IMR-90 (cell line): ENCODE measurements around the gene DDR1. TPM values are rescaled to one million over a fixed set of nuclear protein-coding genes. Genes with fewer than 3 reads are reported as not detected.

Experiments used
- ATAC-seq: fragments of 200-7000 bp; cut with Tn5 transposase; 2 replicates; pipeline ENCODE4 v1.9.1; 2020; ENCODE audit warnings: low read depth, mild to moderate bottlenecking, moderate library complexity
- BruUV-seq: library from RNA; stranded (reverse); fragments of 400-500 nt; replicated peaks from 2 replicates; lab custom pipeline; 2021; lab: Mats Ljungman, UMichigan
- CTCF ChIA-PET: fragments of 300-600 bp; formaldehyde crosslinking; extraction: SDS; loops from one replicate; lab custom pipeline; 2021; ENCODE audit warnings: antibody characterized with exemption; lab: Yijun Ruan, JAX
- POLR2A ChIA-PET: fragments of 300-600 bp; sonication (Branson Sonifier 250); formaldehyde crosslinking; loops from one replicate; lab custom pipeline; 2022; ENCODE audit warnings: antibody characterized with exemption; ENCODE audit not compliant: unreplicated experiment; lab: Charles Lee
- DNase-seq: peaks from one replicate; pipeline ENCODE4 v3.0.0; 2013
- H2AFZ ChIP-seq: replicated peaks from 2 replicates; pipeline ENCODE3; 2013; ENCODE audit warnings: low read length, mild to moderate bottlenecking; ENCODE audit not compliant: poor library complexity
- H2AK5ac ChIP-seq: 2 replicates; pipeline ENCODE4 v1.6.1; 2013; ENCODE audit warnings: low read depth, low read length, inconsistent platforms
- H2AK9ac ChIP-seq: replicated peaks from 2 replicates; pipeline ENCODE3; 2013; ENCODE audit warnings: mild to moderate bottlenecking, low read depth, low read length, moderate library complexity; ENCODE audit not compliant: poor library complexity
- H2BK120ac ChIP-seq: 2 replicates; pipeline ENCODE4 v1.6.1; 2013; ENCODE audit warnings: low read depth, low read length, inconsistent platforms
- H2BK15ac ChIP-seq: 3 replicates; pipeline ENCODE4 v1.6.1; 2013; ENCODE audit warnings: low read depth, low read length, inconsistent platforms
- H2BK20ac ChIP-seq: 2 replicates; pipeline ENCODE4 v1.6.1; 2013; ENCODE audit warnings: low read depth, mild to moderate bottlenecking, inconsistent platforms, low read length, moderate library complexity
- H2BK5ac ChIP-seq: 2 replicates; pipeline ENCODE4 v1.6.1; 2013; ENCODE audit warnings: mild to moderate bottlenecking, low read depth, low read length, inconsistent platforms; ENCODE audit not compliant: poor library complexity, severe bottlenecking
- H3K14ac ChIP-seq: replicated peaks from 2 replicates; pipeline ENCODE4 v1.6.1; 2013; ENCODE audit warnings: low read depth, low read length, inconsistent platforms
- H3K18ac ChIP-seq: 2 replicates; pipeline ENCODE4 v1.6.1; 2013; ENCODE audit warnings: low read depth, low read length, control low read depth
- H3K23ac ChIP-seq: 2 replicates; pipeline ENCODE4 v1.6.1; 2013; ENCODE audit warnings: low read depth, low read length, inconsistent platforms
- H3K27ac ChIP-seq: 2 replicates; pipeline ENCODE4 v1.5.1; 2013; ENCODE audit warnings: mild to moderate bottlenecking, control low read depth, low read length; ENCODE audit not compliant: insufficient read depth
- H3K27me3 ChIP-seq: 2 replicates; pipeline ENCODE4 v1.6.1; 2013; ENCODE audit warnings: low read length; ENCODE audit not compliant: control insufficient read depth, insufficient read depth
- H3K36me3 ChIP-seq: 2 replicates; pipeline ENCODE4 v1.6.1; 2013; ENCODE audit warnings: low read length, mixed read lengths; ENCODE audit not compliant: control insufficient read depth, insufficient read depth
- H3K4ac ChIP-seq: 2 replicates; pipeline ENCODE4 v1.6.1; 2013; ENCODE audit warnings: low read depth, low read length, inconsistent platforms
- H3K4me1 ChIP-seq: 2 replicates; pipeline ENCODE4 v1.6.1; 2013; ENCODE audit warnings: low read length, mixed read lengths; ENCODE audit not compliant: control insufficient read depth, insufficient read depth
- H3K4me2 ChIP-seq: 2 replicates; pipeline ENCODE4 v1.6.1; 2013; ENCODE audit warnings: low read depth, mild to moderate bottlenecking, control low read depth, low read length, moderate library complexity
- H3K4me3 ChIP-seq: 2 replicates; pipeline ENCODE4 v1.5.1; 2013; ENCODE audit warnings: low read depth, mild to moderate bottlenecking, control low read depth, low read length, moderate library complexity; ENCODE audit not compliant: insufficient read depth
- H3K56ac ChIP-seq: 2 replicates; pipeline ENCODE4 v1.6.1; 2013; ENCODE audit warnings: low read length, inconsistent platforms; ENCODE audit not compliant: insufficient read depth; ENCODE audit errors: extremely low read depth
- H3K79me1 ChIP-seq, 2 experiments: 2 replicates each; pipeline ENCODE4 v1.6.1; 2013; ENCODE audit warnings: low read length in 2 of 2, inconsistent platforms in 1 of 2, low read depth in 1 of 2
- H3K9ac ChIP-seq: 2 replicates; pipeline ENCODE4 v1.6.1; 2013; ENCODE audit warnings: low read depth, low read length, control low read depth
- H3K9me1 ChIP-seq: 2 replicates; pipeline ENCODE4 v1.6.1; 2013; ENCODE audit warnings: low read length, inconsistent platforms; ENCODE audit not compliant: insufficient read depth
- H3K9me3 ChIP-seq: 2 replicates; pipeline ENCODE4 v1.6.1; 2013; ENCODE audit warnings: low read length; ENCODE audit not compliant: control insufficient read depth, insufficient read depth
- H4K20me1 ChIP-seq: 2 replicates; pipeline ENCODE4 v1.6.1; 2013; ENCODE audit warnings: low read length, inconsistent platforms; ENCODE audit not compliant: insufficient read depth
- H4K5ac ChIP-seq: 2 replicates; pipeline ENCODE4 v1.6.1; 2013; ENCODE audit warnings: mild to moderate bottlenecking, low read depth, low read length, control low read depth
- H4K8ac ChIP-seq, 2 experiments: 2 replicates each; pipeline ENCODE4 v1.6.1; 2013; ENCODE audit warnings: low read depth in 2 of 2, low read length in 2 of 2, control low read depth in 1 of 2, inconsistent platforms in 1 of 2
- H4K91ac ChIP-seq: 2 replicates; pipeline ENCODE4 v1.6.1; 2013; ENCODE audit warnings: low read depth, low read length, inconsistent platforms; ENCODE audit not compliant: insufficient read depth
- RAD21 ChIP-seq: IDR thresholded peaks from 2 replicates; pipeline ENCODE4 v1.6.1; 2012; ENCODE audit warnings: low read length, improper control_type of control experiment
- USF2 ChIP-seq: fragments of 150-350 bp; IDR thresholded peaks from 2 replicates; pipeline ENCODE4 v1.6.1; 2017; ENCODE audit warnings: mild to moderate bottlenecking, antibody characterized with exemption, low read length, low read depth
- WGBS, 2 experiments: methylation state at CpG; one replicate each; pipeline versions ENCODE4 v1.1.5 to v1.1.7; 2013; ENCODE audit warnings: missing lambda C conversion rate in 2 of 2; ENCODE audit not compliant: insufficient read length in 1 of 2; ENCODE audit errors: extremely low coverage in 2 of 2; 5-methylcytosine and 5-hydroxymethylcytosine counted together
- dilution Hi-C: fragments of 300-500 bp; cut with HindIII; formaldehyde crosslinking; loops from one replicate; pipeline ENCODE4 v1.14.3; 2018; ENCODE audit warnings: low sequenced_read_pairs; ENCODE audit not compliant: unreplicated experiment
- in situ Hi-C: fragments of 300-500 bp; cut with MboI; formaldehyde crosslinking; loops from 3 replicates; pipeline ENCODE4 v1.14.3; 2019; ENCODE audit warnings: low sequenced_read_pairs, inconsistent platforms, mixed read lengths
- intact Hi-C: fragments of 100-400 bp; cut with micrococcal nuclease; formaldehyde crosslinking; loops from 2 replicates; pipeline ENCODE4 v1.10.0; 2022
- polyA plus RNA-seq, 3 experiments: library from polyadenylated mRNA; depleted of rRNA; stranded (reverse); fragments of >200 nt; gene quantifications; 2 replicates each; pipeline ENCODE4 v1.2.3, GENCODE V29; 2012; ENCODE audit warnings: low replicate concordance in 1 of 3
- total RNA-seq: library from RNA; depleted of rRNA; stranded (reverse); fragments of >200 nt; gene quantifications from 2 replicates; pipeline ENCODE4 v1.2.3, GENCODE V29; 2012

The DDR1 gene
- total and polyA plus RNA-seq, 2 of the 4 experiments (the other 2 are of a cell fraction), result 5.6 to 19.6 TPM

GRCh38 chr6:30944051-30944450 is 59.7 kb downstream of the DDR1 start:
- no peaks in the 10 kb centered on the region for H3K79me1 ChIP-seq
- TF ChIP-seq RAD21 (no peak), USF2 (no peak)
- in situ Hi-C loops (no loop called here), dilution Hi-C loops (no loop called here), intact Hi-C loops (no loop called here)
- no TSS peak for BruUV-seq
- no peak overlapping the region for H2AK9ac ChIP-seq
- no peak overlapping the region for H3K4ac ChIP-seq
- H3K36me3 ChIP-seq, result no peaks in the 10 kb centered on the region
- no peak overlapping the region for H3K56ac ChIP-seq
- no peak overlapping the region for H2BK120ac ChIP-seq
- no CpG with 5 or more reads among the region's 4 CpGs for WGBS, 2 experiments
- H3K4me3 ChIP-seq, result no peak overlapping the region
- no peak overlapping the region for H4K8ac ChIP-seq
- peaks cover 1% of the 10 kb centered on the region; the same call in 1 of the 2 replicates for H3K4me1 ChIP-seq
- H2BK5ac ChIP-seq, result no peak overlapping the region
- no peak overlapping the region for H2AK5ac ChIP-seq
- no peaks in the 10 kb centered on the region for H3K9me3 ChIP-seq
- ATAC-seq, result no peak
- H3K27me3 ChIP-seq, result peaks cover 50% of the 10 kb centered on the region
- H2BK15ac ChIP-seq, result no peak overlapping the region
- no peak overlapping the region for H3K18ac ChIP-seq
- H4K20me1 ChIP-seq, result no peaks in the 10 kb centered on the region
- H3K27ac ChIP-seq, result no peak overlapping the region
- no peak overlapping the region for H3K23ac ChIP-seq
- ChIA-PET CTCF (interaction anchor here (0.6 kb wide), 1 partner anchor 136 kb away, joined by 3 read pairs; no protein-coding TSS in a partner anchor), POLR2A (interaction anchor here (0.6 kb wide), 1 partner anchor 125 kb away, joined by 3 read pairs; no protein-coding TSS in a partner anchor)
- H4K5ac ChIP-seq, result no peak overlapping the region
- H4K91ac ChIP-seq, result no peak overlapping the region
- DNase-seq, result no peak
- H3K4me2 ChIP-seq, result no peak overlapping the region
- H3K14ac ChIP-seq, result no peak overlapping the region
- no peak overlapping the region for H3K9ac ChIP-seq
- H3K9me1 ChIP-seq, result peaks cover 10% of the 10 kb centered on the region
- no peak overlapping the region for H2BK20ac ChIP-seq
- H2AFZ ChIP-seq, result no peak overlapping the region
